ENCODE measurements around the gene RTN4.

Gene RTN4

DNA sequence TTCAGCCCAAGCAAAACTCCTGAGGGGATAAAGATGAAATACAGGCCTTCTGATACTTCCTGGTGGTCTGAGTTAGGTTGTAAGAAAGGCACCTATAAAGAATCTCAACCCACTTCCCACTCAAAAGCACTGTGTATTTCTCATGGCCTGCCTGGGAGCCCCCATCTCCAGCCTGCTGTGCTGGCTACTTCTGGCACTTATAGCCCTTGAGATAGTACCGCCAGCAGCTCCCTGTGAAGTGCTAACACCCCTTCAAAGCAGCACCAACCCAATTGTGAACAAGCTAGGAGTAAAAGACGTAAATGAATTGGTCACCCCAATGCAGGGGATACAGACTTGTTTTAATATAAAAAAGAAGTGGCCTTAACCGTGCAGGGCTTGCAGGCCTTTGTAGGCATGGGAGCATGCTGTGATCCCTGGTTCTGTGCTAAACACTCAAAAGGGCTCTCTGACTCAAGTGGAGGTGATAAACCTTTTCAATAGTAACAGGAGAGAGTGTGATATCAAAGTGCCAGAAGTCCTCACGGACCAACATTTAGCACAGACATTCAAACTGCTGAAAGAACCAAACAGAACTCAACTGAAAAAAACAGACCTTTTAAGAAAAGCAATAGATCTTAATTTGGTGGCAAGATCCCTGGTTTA, 80.8 kb downstream of the RTN4 start:
- no peak for DNase-seq (ENCODE audit: insufficient read length, low spot score)
- FAIRE-seq: no peak
- TF ChIP-seq, protein P1, sequence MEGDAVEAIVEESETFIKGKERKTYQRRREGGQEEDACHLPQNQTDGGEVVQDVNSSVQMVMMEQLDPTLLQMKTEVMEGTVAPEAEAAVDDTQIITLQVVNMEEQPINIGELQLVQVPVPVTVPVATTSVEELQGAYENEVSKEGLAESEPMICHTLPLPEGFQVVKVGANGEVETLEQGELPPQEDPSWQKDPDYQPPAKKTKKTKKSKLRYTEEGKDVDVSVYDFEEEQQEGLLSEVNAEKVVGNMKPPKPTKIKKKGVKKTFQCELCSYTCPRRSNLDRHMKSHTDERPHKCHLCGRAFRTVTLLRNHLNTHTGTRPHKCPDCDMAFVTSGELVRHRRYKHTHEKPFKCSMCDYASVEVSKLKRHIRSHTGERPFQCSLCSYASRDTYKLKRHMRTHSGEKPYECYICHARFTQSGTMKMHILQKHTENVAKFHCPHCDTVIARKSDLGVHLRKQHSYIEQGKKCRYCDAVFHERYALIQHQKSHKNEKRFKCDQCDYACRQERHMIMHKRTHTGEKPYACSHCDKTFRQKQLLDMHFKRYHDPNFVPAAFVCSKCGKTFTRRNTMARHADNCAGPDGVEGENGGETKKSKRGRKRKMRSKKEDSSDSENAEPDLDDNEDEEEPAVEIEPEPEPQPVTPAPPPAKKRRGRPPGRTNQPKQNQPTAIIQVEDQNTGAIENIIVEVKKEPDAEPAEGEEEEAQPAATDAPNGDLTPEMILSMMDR (IDR thresholded peaks at IDR 0.05; ENCODE audit: insufficient read depth, missing control alignments): no peak

DNA sequence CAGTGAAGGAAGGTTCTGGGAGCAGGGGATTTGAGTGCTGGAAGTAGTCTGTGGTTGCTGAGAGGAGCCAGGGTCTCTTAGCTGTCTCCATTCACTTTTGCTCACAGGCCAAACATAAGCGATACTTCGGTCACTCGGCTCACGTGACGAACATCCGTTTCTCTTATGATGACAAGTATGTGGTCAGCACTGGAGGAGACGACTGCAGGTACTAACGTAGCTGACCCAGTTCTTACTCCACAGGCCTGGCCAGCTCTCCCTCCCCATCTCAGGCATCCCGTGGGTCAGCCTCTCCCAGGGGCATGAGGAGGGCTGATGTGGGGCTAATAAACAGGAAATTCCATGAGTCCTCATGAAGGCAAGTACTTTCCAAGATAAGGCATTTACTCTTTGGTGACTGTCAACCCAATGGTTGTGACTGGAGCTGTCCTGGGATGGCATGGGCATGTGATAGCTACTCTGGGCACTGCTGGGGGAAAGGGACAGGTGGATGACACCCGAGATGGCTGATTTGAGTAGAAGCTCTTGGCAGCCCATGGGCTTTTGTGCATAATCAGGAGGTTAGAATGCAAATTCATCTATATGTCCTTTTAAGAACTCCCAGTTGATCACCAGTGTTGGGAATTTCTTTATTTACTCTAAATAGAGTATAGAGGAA, 81.6 kb downstream of the RTN4 start:
- no peak for FAIRE-seq
- DNase-seq (ENCODE audit: insufficient read length, low spot score): no peak
- TF ChIP-seq, protein P1 (IDR thresholded peaks at IDR 0.05; ENCODE audit: insufficient read depth, missing control alignments): no peak

DNA sequence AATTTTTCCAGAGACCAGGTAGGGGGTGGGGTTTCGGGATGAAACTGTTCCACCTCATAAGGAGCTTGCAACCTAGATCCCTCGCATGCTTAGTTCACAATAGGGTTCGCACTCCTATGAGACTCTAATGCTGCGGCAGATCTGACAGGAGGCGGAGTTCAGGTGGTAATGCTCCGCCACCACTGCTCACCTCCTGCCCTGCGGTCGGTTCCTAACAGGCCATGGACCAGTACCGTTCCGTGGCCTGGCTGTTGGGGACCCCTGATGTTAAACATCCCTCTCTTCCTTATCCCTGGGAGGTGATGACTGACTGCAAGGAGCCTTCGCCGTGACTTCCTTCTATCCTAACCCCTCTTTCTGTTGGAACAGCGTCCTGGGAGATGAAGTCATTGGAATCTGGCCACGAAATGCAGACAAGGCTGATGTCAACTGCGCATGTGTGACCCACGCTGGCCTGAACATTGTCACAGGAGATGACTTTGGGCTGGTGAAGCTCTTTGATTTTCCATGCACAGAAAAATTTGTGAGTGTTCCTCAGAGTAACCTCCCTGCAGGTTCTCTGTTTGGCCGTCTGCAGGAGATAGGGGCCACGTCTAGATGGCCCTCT, 82.4 kb downstream of the RTN4 start:
- DNase-seq (ENCODE audit: insufficient read length, low spot score) (no peak), FAIRE-seq (no peak)
- TF ChIP-seq, protein P1 (IDR thresholded peaks at IDR 0.05; ENCODE audit: insufficient read depth, missing control alignments): no peak

DNA sequence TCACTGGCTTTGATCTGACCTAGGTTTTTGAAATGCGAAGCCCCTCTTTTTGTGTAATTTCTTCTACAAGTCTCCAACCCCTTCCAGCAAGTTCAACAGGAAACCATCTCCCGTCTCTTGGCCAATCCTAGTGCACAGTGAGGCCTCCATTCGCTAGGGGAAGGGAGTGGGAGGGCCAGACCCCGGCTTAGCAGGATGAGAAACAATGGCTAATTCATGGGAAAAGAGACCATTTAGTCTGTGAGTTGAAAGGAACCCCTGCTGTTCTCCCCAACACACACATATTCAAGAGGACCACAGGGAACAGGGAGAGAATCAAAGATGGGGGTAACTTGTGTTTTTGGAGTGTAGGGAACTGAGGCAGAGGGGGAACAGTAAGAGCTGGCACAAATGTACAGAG, 83.0 kb downstream of the RTN4 start:
- TF ChIP-seq, protein P1 (IDR thresholded peaks at IDR 0.05; ENCODE audit: insufficient read depth, missing control alignments): no peak
- FAIRE-seq: no peak
- DNase-seq (ENCODE audit: insufficient read length, low spot score): no peak

DNA sequence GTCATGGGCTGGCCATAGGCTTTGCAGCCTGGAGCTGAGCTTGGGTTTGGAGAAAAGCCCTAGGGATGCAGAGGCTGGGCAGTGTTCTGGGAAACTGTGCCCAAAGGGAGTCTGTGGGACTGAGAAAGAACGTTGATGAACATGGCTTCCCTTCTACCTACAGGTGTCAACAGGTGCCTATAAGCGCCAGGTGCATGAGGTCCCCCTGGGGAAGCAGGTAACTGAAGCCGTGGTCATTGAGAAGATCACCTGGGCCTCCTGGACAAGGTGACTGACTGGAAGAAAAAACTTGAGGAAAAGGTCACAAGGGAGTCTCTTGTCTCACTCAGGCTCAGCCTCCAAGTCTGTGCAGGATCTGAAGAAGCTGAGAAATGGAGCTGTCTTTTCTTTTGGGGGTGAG, 83.4 kb downstream of the RTN4 start:
- no peak for FAIRE-seq
- TF ChIP-seq, protein P1 (IDR thresholded peaks at IDR 0.05; ENCODE audit: insufficient read depth, missing control alignments): no peak
- no peak for DNase-seq (ENCODE audit: insufficient read length, low spot score)

DNA sequence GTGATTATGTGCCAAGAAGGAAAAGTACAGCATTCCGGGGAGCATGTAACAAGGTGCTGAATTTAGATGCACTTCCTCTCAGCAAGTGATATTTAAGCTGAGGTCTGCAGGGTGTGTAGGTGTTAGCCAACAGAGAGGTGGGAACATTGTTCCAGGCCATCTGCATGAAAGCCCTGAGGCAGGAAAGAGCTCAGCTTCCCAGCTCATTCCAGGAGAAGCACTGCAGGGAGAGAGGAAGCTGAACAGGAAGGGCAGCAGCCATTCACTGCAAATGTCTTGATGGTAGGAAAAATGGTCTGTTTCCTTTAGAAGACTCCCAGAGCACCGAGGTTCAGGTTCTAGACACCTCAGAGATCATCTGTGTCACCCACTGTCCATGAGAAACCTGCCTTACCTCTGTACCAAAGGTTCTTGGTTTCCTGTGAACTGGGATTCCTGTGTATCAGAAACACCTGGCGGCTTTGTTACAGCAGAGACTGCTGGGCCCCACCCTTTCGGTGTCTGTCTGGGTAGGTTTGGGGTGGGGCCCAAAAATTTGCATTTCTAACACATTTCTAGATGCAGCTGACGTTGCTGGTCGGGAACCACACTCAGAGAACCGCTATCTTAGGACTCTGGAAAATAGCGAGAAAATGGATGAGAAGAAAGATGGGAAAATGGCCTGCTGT, 84.0 kb downstream of the RTN4 start:
- TF ChIP-seq, protein P1 (IDR thresholded peaks at IDR 0.05; ENCODE audit: insufficient read depth, missing control alignments): no peak
- DNase-seq (ENCODE audit: insufficient read length, low spot score) (no peak), FAIRE-seq (no peak)

Measured in D721Med (cell line).